ENCODE data around the gene TNIK.

The TNIK gene

GRCh38 chr3:171342200-171342599 is 118.0 kb downstream of the TNIK start:
- intact Hi-C loops (cut with DNase I; ENCODE audit: low total_unique reads): loop anchor here (10.0 kb wide), 1 partner anchor 113 kb away; no protein-coding TSS in a partner anchor
- no peaks in the 10 kb centered on the region for H3K27me3 ChIP-seq
- H3K27ac ChIP-seq: no peak overlapping the region
- no peaks in the 10 kb centered on the region for H3K9me3 ChIP-seq
- peaks cover 0 to 13% (median 6%) of the 10 kb centered on the region in 4 donors for H3K4me1 ChIP-seq
- H3K4me3 ChIP-seq: no peak overlapping the region
- no peaks in the 10 kb centered on the region for H3K36me3 ChIP-seq
- TF ChIP-seq, protein P1, sequence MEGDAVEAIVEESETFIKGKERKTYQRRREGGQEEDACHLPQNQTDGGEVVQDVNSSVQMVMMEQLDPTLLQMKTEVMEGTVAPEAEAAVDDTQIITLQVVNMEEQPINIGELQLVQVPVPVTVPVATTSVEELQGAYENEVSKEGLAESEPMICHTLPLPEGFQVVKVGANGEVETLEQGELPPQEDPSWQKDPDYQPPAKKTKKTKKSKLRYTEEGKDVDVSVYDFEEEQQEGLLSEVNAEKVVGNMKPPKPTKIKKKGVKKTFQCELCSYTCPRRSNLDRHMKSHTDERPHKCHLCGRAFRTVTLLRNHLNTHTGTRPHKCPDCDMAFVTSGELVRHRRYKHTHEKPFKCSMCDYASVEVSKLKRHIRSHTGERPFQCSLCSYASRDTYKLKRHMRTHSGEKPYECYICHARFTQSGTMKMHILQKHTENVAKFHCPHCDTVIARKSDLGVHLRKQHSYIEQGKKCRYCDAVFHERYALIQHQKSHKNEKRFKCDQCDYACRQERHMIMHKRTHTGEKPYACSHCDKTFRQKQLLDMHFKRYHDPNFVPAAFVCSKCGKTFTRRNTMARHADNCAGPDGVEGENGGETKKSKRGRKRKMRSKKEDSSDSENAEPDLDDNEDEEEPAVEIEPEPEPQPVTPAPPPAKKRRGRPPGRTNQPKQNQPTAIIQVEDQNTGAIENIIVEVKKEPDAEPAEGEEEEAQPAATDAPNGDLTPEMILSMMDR (IDR thresholded peaks at IDR 0.05): no peak
- no peak for DNase-seq

DNA sequence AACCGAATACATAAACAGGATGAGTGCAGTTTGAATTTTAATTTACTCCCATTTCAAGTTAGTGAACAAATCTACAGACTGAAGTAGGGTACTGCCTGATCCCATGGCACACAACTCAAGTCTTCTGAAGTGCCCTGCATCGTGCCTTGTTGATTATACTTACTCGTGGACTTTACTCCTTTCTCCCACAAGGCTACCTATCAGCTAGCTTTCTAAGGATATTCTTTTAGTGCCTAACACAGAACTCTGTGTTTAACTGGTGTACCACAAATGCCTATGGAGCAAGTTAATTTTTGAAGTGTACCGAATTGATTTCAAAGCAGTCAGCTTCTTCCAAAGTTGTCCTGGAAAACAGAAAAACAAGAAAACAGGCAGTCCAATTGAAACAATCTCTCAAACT is 119.8 kb downstream of the TNIK start:
- Histone ChIP-seq H3K36me3 (no peaks in the 10 kb centered on the region), H3K9me3 (no peaks in the 10 kb centered on the region), H3K4me1 (peaks cover 0 to 7% (median 2%) of the 10 kb centered on the region in 4 donors), H3K27ac (no peak overlapping the region), H3K4me3 (no peak overlapping the region), H3K27me3 (no peaks in the 10 kb centered on the region)
- intact Hi-C loops (cut with DNase I; ENCODE audit: low total_unique reads): loop anchor here (10.0 kb wide), 1 partner anchor 114 kb away; no protein-coding TSS in a partner anchor
- TF ChIP-seq, protein P1 (IDR thresholded peaks at IDR 0.05): no peak
- DNase-seq: no peak

- intact Hi-C loops (cut with DNase I; ENCODE audit: low total_unique reads): no loop called here
- TF ChIP-seq, protein P1 (IDR thresholded peaks at IDR 0.05): no peak
Observed at GRCh38 chr3:171339598-171339997, 120.6 kb downstream of the TNIK start.

DNA sequence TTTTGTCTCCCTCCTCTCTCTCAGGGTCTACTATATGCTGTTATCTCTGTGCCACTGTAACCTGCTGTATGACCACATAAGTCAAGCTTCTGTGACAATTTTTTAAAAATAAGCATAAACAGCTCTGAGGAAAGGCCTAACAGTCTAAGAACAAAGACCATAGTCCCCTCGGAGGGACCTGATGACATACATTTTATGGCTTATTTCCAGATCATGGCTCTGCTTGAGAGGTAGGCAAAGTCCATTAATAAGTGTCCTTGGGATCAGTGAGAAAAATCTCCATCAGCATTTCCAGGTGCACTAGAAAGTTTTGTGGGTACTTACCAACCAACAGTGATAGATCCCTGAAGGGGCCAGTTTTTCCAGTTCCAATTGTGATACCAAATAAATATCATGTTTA is 123.8 kb downstream of the TNIK start:
- intact Hi-C loops (cut with DNase I; ENCODE audit: low total_unique reads): no loop called here

More at GRCh38 chr3:171339598-171339997, 120.6 kb downstream of the TNIK start:
- Histone ChIP-seq H3K4me1 (peaks cover 0 to 7% (median 3%) of the 10 kb centered on the region in 4 donors), H3K27ac (no peak overlapping the region), H3K9me3 (no peaks in the 10 kb centered on the region), H3K36me3 (no peaks in the 10 kb centered on the region), H3K4me3 (no peak overlapping the region), H3K27me3 (no peaks in the 10 kb centered on the region)
- DNase-seq: no peak

DNA sequence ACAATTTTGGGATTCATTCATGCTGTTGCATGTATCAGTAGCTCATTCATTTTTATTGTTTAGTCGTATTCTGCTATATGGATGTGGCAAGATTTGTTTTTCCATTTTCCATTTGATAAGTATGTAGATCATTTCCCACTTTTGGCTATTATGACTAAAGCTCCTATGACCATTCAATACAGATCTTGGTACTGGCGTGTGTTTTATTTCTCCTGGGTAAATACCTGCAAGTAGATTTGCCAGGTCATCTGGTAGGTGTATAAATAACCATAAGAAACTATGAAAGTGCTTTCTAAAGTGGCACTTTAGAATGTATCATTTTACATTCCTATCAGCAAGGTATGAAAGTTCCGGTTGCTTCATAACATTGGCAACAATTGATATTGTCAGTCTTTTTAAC is 124.6 kb downstream of the TNIK start:
- no peak for DNase-seq
- Histone ChIP-seq H3K9me3 (no peaks in the 10 kb centered on the region), H3K27ac (no peak overlapping the region), H3K36me3 (no peaks in the 10 kb centered on the region), H3K27me3 (no peaks in the 10 kb centered on the region), H3K4me1 (peaks cover 0 to 26% (median 10%) of the 10 kb centered on the region in 4 donors), H3K4me3 (no peak overlapping the region)
- TF ChIP-seq, protein P1 (IDR thresholded peaks at IDR 0.05): no peak
- intact Hi-C loops (cut with DNase I; ENCODE audit: low total_unique reads): no loop called here

More for the DNA sequence above, 123.8 kb downstream of the TNIK start:
- no peak overlapping the region for H3K27ac ChIP-seq
- peaks cover 0 to 20% (median 8%) of the 10 kb centered on the region in 4 donors for H3K4me1 ChIP-seq
- no peaks in the 10 kb centered on the region for H3K36me3 ChIP-seq
- no peak overlapping the region for H3K4me3 ChIP-seq
- no peaks in the 10 kb centered on the region for H3K27me3 ChIP-seq
- H3K9me3 ChIP-seq: no peaks in the 10 kb centered on the region
- TF ChIP-seq, protein P1 (IDR thresholded peaks at IDR 0.05): no peak
- DNase-seq: no peak

DNA sequence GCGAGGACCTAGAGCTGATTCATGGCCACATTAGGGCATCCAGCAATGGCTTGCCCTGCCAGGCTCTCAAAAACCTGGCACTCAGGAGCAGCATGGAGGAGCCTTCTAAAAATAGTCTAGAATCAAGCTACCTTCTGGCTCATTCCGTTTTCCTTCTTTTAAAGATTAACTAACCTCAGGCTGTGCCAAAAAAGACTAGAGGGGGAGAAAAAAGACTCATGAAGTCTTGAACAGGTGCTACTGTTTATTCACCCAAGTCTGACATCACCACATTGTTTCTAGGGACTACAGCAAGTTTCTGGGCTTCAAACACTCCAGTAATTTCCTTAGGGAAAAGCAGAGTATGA is 125.8 kb downstream of the TNIK start:
- no peaks in the 10 kb centered on the region for H3K27me3 ChIP-seq
- no peak for DNase-seq

More for the DNA sequence above, 125.8 kb downstream of the TNIK start:
- Histone ChIP-seq H3K4me1 (peaks cover 0 to 23% (median 8%) of the 10 kb centered on the region in 4 donors), H3K4me3 (no peak overlapping the region), H3K9me3 (no peaks in the 10 kb centered on the region), H3K36me3 (no peaks in the 10 kb centered on the region), H3K27ac (peak overlapping the region; percentile 10 to 30)
- intact Hi-C loops (cut with DNase I; ENCODE audit: low total_unique reads): no loop called here
- TF ChIP-seq, protein P1 (IDR thresholded peaks at IDR 0.05): no peak

Data from tibial artery (tissue), 4 donors.